Vagina (tissue), 2 donors: ENCODE results near the gene GRIA1. TPM values are rescaled to one million over a fixed set of nuclear protein-coding genes. Genes with fewer than 3 reads are reported as not detected.

ENCODE experiments used
- DNase-seq, 2 donors: peaks; one replicate each; pipeline ENCODE4 v3.0.0-alpha.2; 2017; ENCODE audit errors: extremely low spot score in 2 of 2
- H3K27ac ChIP-seq: fragments of 200-600 bp; sonication (generic); one replicate; pipeline ENCODE4 v1.5.1; 2019
- H3K27me3 ChIP-seq: fragments of 200-600 bp; sonication (generic); one replicate; pipeline ENCODE4 v1.5.1; 2019
- H3K36me3 ChIP-seq, 2 donors: fragments of 200-600 bp; sonication (generic); one replicate each; pipeline ENCODE4 v1.5.1; 2017 to 2019
- H3K4me1 ChIP-seq: fragments of 200-600 bp; sonication (generic); one replicate; pipeline ENCODE4 v1.5.1; 2019
- H3K4me3 ChIP-seq, 2 donors: fragments of 200-600 bp; sonication (generic); 1 replicate in 1 of 2; 2 replicates in 1 of 2; pipeline ENCODE4 v1.5.1; 2016 to 2019
- H3K9me3 ChIP-seq: fragments of 200-600 bp; sonication (generic); one replicate; pipeline ENCODE4 v1.5.1; 2019
- POLR2A ChIP-seq, 2 donors: fragments of 450-650 bp; IDR thresholded peaks; one replicate each; pipeline ENCODE4 v1.6.1; 2017; ENCODE audit warnings: antibody characterized with exemption in 2 of 2, mild to moderate bottlenecking in 2 of 2, moderate library complexity in 2 of 2
- POLR2AphosphoS5 ChIP-seq, 2 donors: sonication (generic); formaldehyde crosslinking; IDR thresholded peaks; one replicate each; pipeline ENCODE4 v1.9.0; 2017; ENCODE audit warnings: antibody characterized with exemption in 2 of 2, mild to moderate bottlenecking in 2 of 2, low read depth in 1 of 2; ENCODE audit not compliant: insufficient read depth in 1 of 2
- intact Hi-C: fragments of 100-400 bp; cut with DNase I; formaldehyde crosslinking; loops from one replicate; pipeline ENCODE4 v1.15.1; 2023
- total RNA-seq: library from RNA; depleted of rRNA; stranded (reverse); fragments of >200 nt; gene quantifications from one replicate; pipeline ENCODE4 v1.2.3, GENCODE V29; 2016
- TF ChIP-seq, protein P1 (sequence below), 3 experiments: fragments of 450-650 bp in 2 of 3; fragments of 200-600 bp in 1 of 3; sonication (generic) in 1 of 3; IDR thresholded peaks; one replicate each; pipeline ENCODE4 v1.5.1; 2017 to 2019; ENCODE audit warnings: antibody characterized with exemption in 3 of 3, mild to moderate bottlenecking in 2 of 3, moderate library complexity in 2 of 3

The GRIA1 gene
- total RNA-seq, 1 donor from 2014 or later = not detected

DNA sequence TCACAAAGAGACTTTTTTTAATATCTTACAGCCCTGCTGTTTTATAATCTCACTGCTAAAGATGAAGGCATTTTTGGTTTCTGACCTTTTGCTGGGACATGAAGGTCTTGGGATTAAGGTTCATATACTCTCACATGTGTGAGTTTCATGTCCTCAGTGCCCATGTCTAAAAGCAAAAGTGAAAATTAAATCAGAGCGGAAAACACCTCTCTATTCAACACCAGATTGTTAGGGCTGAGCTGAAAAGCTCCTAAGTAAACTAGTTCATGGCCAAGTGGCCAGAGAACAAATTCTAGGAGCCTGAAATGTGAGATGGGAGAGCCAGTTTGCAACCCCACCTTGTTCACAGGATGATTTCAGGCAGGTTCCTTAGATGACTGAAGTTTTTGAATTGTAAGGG lies 110.9 kb downstream of the GRIA1 start:
- H3K27ac ChIP-seq = no peak overlapping the region
- no peaks in the 10 kb centered on the region for H3K36me3 ChIP-seq
- no peaks in the 10 kb centered on the region for H3K9me3 ChIP-seq
- no peaks in the 10 kb centered on the region for H3K27me3 ChIP-seq
- DNase-seq = no peak
- H3K4me1 ChIP-seq = no peaks in the 10 kb centered on the region
- no peak overlapping the region for H3K4me3 ChIP-seq
- intact Hi-C loops = no loop called here
- TF ChIP-seq POLR2A (IDR thresholded peaks at IDR 0.05) (no peak), POLR2AphosphoS5 (IDR thresholded peaks at IDR 0.05; ENCODE audit: insufficient read depth in 1 of 2, low read depth in 1 of 2) (no peak)
- TF ChIP-seq, protein P1, sequence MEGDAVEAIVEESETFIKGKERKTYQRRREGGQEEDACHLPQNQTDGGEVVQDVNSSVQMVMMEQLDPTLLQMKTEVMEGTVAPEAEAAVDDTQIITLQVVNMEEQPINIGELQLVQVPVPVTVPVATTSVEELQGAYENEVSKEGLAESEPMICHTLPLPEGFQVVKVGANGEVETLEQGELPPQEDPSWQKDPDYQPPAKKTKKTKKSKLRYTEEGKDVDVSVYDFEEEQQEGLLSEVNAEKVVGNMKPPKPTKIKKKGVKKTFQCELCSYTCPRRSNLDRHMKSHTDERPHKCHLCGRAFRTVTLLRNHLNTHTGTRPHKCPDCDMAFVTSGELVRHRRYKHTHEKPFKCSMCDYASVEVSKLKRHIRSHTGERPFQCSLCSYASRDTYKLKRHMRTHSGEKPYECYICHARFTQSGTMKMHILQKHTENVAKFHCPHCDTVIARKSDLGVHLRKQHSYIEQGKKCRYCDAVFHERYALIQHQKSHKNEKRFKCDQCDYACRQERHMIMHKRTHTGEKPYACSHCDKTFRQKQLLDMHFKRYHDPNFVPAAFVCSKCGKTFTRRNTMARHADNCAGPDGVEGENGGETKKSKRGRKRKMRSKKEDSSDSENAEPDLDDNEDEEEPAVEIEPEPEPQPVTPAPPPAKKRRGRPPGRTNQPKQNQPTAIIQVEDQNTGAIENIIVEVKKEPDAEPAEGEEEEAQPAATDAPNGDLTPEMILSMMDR (IDR thresholded peaks at IDR 0.05) = no peak

DNA sequence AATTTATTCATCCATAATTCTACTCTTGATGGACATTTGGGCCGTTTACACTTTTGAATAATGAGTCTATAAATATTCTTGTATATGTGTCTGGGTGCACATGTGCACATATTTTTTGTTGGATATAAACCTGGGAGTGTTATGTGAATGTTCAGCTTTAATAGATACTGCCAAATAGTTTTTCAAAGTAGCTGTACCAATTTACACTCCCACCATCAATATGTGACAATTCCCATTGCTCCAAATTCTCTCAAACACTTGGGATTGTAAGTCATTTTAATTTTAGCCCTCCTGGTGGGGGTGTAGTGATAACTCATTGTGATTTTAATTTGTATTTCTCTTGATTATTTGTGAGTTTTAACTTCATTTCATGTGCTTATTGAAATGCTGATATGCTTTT lies 114.9 kb downstream of the GRIA1 start:
- DNase-seq = no peak
- intact Hi-C loops = no loop called here
- Histone ChIP-seq H3K27me3 (no peaks in the 10 kb centered on the region), H3K4me1 (no peaks in the 10 kb centered on the region), H3K36me3 (no peaks in the 10 kb centered on the region), H3K9me3 (no peaks in the 10 kb centered on the region), H3K27ac (no peak overlapping the region), H3K4me3 (no peak overlapping the region)
- TF ChIP-seq, protein P1 (IDR thresholded peaks at IDR 0.05) = no peak
- TF ChIP-seq POLR2A (IDR thresholded peaks at IDR 0.05) (no peak), POLR2AphosphoS5 (IDR thresholded peaks at IDR 0.05; ENCODE audit: insufficient read depth in 1 of 2, low read depth in 1 of 2) (no peak)

DNA sequence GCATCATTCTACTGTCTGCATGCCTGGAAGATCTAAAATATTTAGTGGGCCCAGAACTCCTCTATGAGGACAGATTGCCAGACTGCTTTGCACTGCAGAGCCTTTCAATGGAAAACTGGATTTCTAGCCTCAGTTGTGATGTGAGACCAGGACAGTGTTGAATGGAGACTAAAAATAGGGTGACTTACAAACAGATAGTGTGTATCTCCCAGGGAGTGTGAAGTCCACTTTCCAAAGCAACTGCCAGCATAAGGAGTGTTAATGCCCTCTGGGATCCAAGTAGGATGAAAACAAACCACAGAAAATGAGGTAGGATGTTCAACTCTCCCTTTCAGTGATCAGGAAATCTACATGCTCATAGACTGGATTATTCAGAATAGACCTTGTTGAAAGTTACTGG lies 119.5 kb downstream of the GRIA1 start:
- H3K27me3 ChIP-seq = no peaks in the 10 kb centered on the region
- H3K36me3 ChIP-seq = no peaks in the 10 kb centered on the region
- no peaks in the 10 kb centered on the region for H3K9me3 ChIP-seq
- H3K4me3 ChIP-seq = no peak overlapping the region
- DNase-seq = no peak
- intact Hi-C loops = no loop called here
- TF ChIP-seq, protein P1 (IDR thresholded peaks at IDR 0.05) = no peak
- TF ChIP-seq POLR2AphosphoS5 (IDR thresholded peaks at IDR 0.05; ENCODE audit: insufficient read depth in 1 of 2, low read depth in 1 of 2) = no peak
- no peak for TF ChIP-seq POLR2A (IDR thresholded peaks at IDR 0.05)
- H3K27ac ChIP-seq = no peak overlapping the region
- no peaks in the 10 kb centered on the region for H3K4me1 ChIP-seq

DNA sequence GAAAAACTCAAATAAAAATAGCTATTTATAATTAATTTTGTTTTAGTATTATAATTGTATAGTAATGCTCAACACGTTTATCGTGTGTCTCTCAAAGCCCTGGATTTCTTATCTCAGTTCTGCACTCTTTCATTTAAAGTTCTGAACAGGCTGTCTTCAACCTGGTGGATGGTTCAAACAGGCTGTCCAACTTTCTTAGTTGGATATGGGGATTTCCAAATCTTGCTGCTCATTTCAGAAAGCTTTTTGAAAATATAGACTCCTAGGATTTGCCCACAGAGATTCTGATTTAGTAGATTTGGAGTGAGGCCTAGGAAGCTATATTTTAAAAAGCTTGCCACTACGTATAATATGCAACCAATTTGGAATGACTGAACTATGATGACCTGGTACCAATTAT lies 120.3 kb downstream of the GRIA1 start:
- Histone ChIP-seq H3K36me3 (no peaks in the 10 kb centered on the region), H3K4me1 (no peaks in the 10 kb centered on the region), H3K4me3 (no peak overlapping the region), H3K27me3 (no peaks in the 10 kb centered on the region), H3K9me3 (no peaks in the 10 kb centered on the region), H3K27ac (no peak overlapping the region)
- TF ChIP-seq, protein P1 (IDR thresholded peaks at IDR 0.05) = no peak
- TF ChIP-seq POLR2AphosphoS5 (IDR thresholded peaks at IDR 0.05; ENCODE audit: insufficient read depth in 1 of 2, low read depth in 1 of 2) (no peak), POLR2A (IDR thresholded peaks at IDR 0.05) (no peak)
- intact Hi-C loops = no loop called here
- no peak for DNase-seq

DNA sequence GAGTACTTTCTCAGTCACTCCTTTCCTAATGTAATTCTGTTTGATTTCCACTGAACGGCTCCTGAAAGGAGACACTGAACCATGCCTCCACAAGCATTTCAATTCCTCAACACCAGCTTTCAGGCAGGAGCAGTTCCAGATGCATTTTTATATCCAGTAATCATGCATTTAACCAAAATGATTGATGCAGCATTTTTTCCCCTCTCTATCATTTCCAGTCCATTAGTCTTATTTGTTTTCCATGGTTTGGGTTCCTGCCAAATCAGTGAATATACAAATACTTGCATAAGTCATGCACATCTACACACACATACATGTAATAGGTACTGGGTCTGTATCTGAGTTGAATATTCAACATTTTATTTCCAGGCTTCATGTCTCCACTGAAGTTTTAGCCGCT lies 122.7 kb downstream of the GRIA1 start:
- TF ChIP-seq, protein P1 (IDR thresholded peaks at IDR 0.05) = no peak
- TF ChIP-seq POLR2AphosphoS5 (IDR thresholded peaks at IDR 0.05; ENCODE audit: insufficient read depth in 1 of 2, low read depth in 1 of 2) (no peak), POLR2A (IDR thresholded peaks at IDR 0.05) (no peak)
- intact Hi-C loops = no loop called here
- no peak overlapping the region for H3K4me3 ChIP-seq
- no peaks in the 10 kb centered on the region for H3K9me3 ChIP-seq
- DNase-seq = no peak
- H3K27ac ChIP-seq = no peak overlapping the region
- H3K36me3 ChIP-seq = no peaks in the 10 kb centered on the region
- no peaks in the 10 kb centered on the region for H3K27me3 ChIP-seq
- H3K4me1 ChIP-seq = no peaks in the 10 kb centered on the region
